NCI-H1694 treated with DMSO at 0.1 percent for 48 hours (cell line): ENCODE data around the gene ADAMTS7.
A peak's percentile ranks its signal among the peaks of the same experiment; 100 is the strongest.
"Not testable (repeated sequence)": the region's sequence is repeated elsewhere in the genome, so short reads cannot be mapped to it uniquely, and the experiment has no call there.

Experiments used
- DNase-seq: peaks from one replicate; lab custom pipeline; 2025; lab: John Stamatoyannopoulos, UW

ADAMTS7 gene

GRCh38 chr15:78811124-78811824, at the start of gene ADAMTS7:
Gene ADAMTS7 (minus strand): TSS chr15:78811464. CDS start chr15:78811220, 244 bp downstream.
- DNase-seq, result no peak

GRCh38 chr15:78859971-78860719, 48.9 kb upstream of the ADAMTS7 start:
- peak; percentile 76 for DNase-seq

- DNase-seq, result no peak
Observed at GRCh38 chr15:78855746-78856145, 44.5 kb upstream of the ADAMTS7 start.

GRCh38 chr15:78854833-78855372, 43.6 kb upstream of the ADAMTS7 start:
- DNase-seq, result no peak

GRCh38 chr15:78853500-78853899, 42.2 kb upstream of the ADAMTS7 start:
- no peak for DNase-seq

- DNase-seq, result no peak
Observed at GRCh38 chr15:78850941-78851755, 39.9 kb upstream of the ADAMTS7 start.

- DNase-seq, result no peak
Observed at GRCh38 chr15:78850352-78850751, 39.1 kb upstream of the ADAMTS7 start.

GRCh38 chr15:78847387-78847906, 36.2 kb upstream of the ADAMTS7 start:
- not testable (repeated sequence) for DNase-seq

GRCh38 chr15:78846906-78847305, 35.6 kb upstream of the ADAMTS7 start:
- not testable (repeated sequence) for DNase-seq

GRCh38 chr15:78842519-78842918, 31.3 kb upstream of the ADAMTS7 start:
- no peak for DNase-seq

- DNase-seq, result no peak
Observed at GRCh38 chr15:78841891-78842290, 30.6 kb upstream of the ADAMTS7 start.

- DNase-seq, result no peak
Observed at GRCh38 chr15:78841376-78841706, 30.1 kb upstream of the ADAMTS7 start.

- DNase-seq, result no peak
Observed at GRCh38 chr15:78840661-78841375, 29.6 kb upstream of the ADAMTS7 start.

GRCh38 chr15:78839151-78839550, 27.9 kb upstream of the ADAMTS7 start:
- not testable (repeated sequence) for DNase-seq

- no peak for DNase-seq
Observed at GRCh38 chr15:78838489-78838888, 27.2 kb upstream of the ADAMTS7 start.

GRCh38 chr15:78837543-78837942, 26.3 kb upstream of the ADAMTS7 start:
- no peak for DNase-seq

- DNase-seq, result no peak
Observed at GRCh38 chr15:78837131-78837530, 25.9 kb upstream of the ADAMTS7 start.

GRCh38 chr15:78836333-78836732, 25.1 kb upstream of the ADAMTS7 start:
- no peak for DNase-seq

- no peak for DNase-seq
Observed at GRCh38 chr15:78831229-78832207, 20.3 kb upstream of the ADAMTS7 start.

GRCh38 chr15:78830514-78831228, 19.4 kb upstream of the ADAMTS7 start:
- no peak for DNase-seq
